OCI-LY7 (cell line): ENCODE data around the gene TMCC1. TPM values are rescaled to one million over a fixed set of nuclear protein-coding genes. Genes with fewer than 3 reads are reported as not detected.

Source experiments
- BruUV-seq: library from RNA; stranded (reverse); fragments of 400-500 nt; replicated peaks from 2 replicates; lab custom pipeline; 2021; lab: Mats Ljungman, UMichigan
- CTCF ChIA-PET: fragments of 300-600 bp; sonication (Branson Sonifier 250); formaldehyde crosslinking; loops from one replicate; lab custom pipeline; 2022; ENCODE audit warnings: antibody characterized with exemption; ENCODE audit not compliant: unreplicated experiment; lab: Charles Lee
- POLR2A ChIA-PET: fragments of 300-600 bp; sonication (Branson Sonifier 250); formaldehyde crosslinking; loops from one replicate; lab custom pipeline; 2022; ENCODE audit warnings: antibody characterized with exemption; lab: Charles Lee
- DNase-seq: peaks from one replicate; pipeline ENCODE4 v3.0.0-alpha.2; 2015; ENCODE audit warnings: low spot score
- H2AFZ ChIP-seq: fragments of 200-600 bp; sonication (generic), shearing (Covaris generic); 2 replicates; pipeline ENCODE4 v1.6.1; 2014; ENCODE audit warnings: mild to moderate bottlenecking, antibody characterized with exemption, low read length, moderate library complexity
- H3K27ac ChIP-seq: fragments of 200-600 bp; sonication (generic); 2 replicates; pipeline ENCODE4 v1.5.1; 2014; ENCODE audit warnings: mixed run types, low read depth, mild to moderate bottlenecking, moderate library complexity, low read length, inconsistent platforms; ENCODE audit not compliant: poor library complexity, severe bottlenecking
- H3K36me3 ChIP-seq: fragments of 200-600 bp; sonication (generic); 2 replicates; pipeline ENCODE4 v1.6.1; 2014; ENCODE audit warnings: mild to moderate bottlenecking, antibody characterized with exemption, low read length, moderate library complexity, mixed read lengths; ENCODE audit not compliant: insufficient read depth
- H3K4me1 ChIP-seq: fragments of 200-600 bp; sonication (generic); 2 replicates; pipeline ENCODE4 v1.5.1; 2014; ENCODE audit warnings: mild to moderate bottlenecking, low read length; ENCODE audit not compliant: insufficient read depth, poor library complexity, severe bottlenecking
- H3K4me2 ChIP-seq: fragments of 200-600 bp; sonication (generic); 2 replicates; pipeline ENCODE4 v1.6.1; 2014; ENCODE audit warnings: mild to moderate bottlenecking, low read length
- H3K4me3 ChIP-seq: fragments of 200-600 bp; sonication (generic); 2 replicates; pipeline ENCODE4 v1.5.1; 2014; ENCODE audit warnings: mild to moderate bottlenecking, low read depth, low read length; ENCODE audit not compliant: poor library complexity, severe bottlenecking
- H3K79me2 ChIP-seq: fragments of 200-600 bp; sonication (generic); 2 replicates; pipeline ENCODE4 v1.6.1; 2016; ENCODE audit warnings: low read depth, mild to moderate bottlenecking, low read length, moderate library complexity, mixed read lengths; ENCODE audit not compliant: insufficient read depth
- H3K9me2 ChIP-seq: fragments of 200-600 bp; sonication (generic); 2 replicates; pipeline ENCODE4 v1.6.1; 2016; ENCODE audit warnings: mild to moderate bottlenecking, low read length, mixed read lengths; ENCODE audit not compliant: insufficient read depth
- H3K9me3 ChIP-seq: fragments of 200-600 bp; sonication (generic); 2 replicates; pipeline ENCODE4 v1.6.1; 2014; ENCODE audit warnings: mild to moderate bottlenecking, mixed run types, low read length, mixed read lengths
- H4K20me1 ChIP-seq: fragments of 200-600 bp; sonication (generic); 2 replicates; pipeline ENCODE4 v1.6.1; 2014; ENCODE audit warnings: mild to moderate bottlenecking, antibody characterized with exemption, low read length, moderate library complexity, mixed read lengths; ENCODE audit not compliant: insufficient read depth
- EZH2phosphoT487 ChIP-seq: fragments of 200-600 bp; sonication (generic); IDR thresholded peaks from 2 replicates; pipeline ENCODE4 v1.6.1; 2018; ENCODE audit warnings: low read depth, borderline replicate concordance, mild to moderate bottlenecking, mixed run types, antibody characterized with exemption, low read length, moderate library complexity, mixed read lengths
- intact Hi-C: fragments of 100-400 bp; cut with micrococcal nuclease; formaldehyde crosslinking; loops from one replicate; pipeline ENCODE4 v1.10.0; 2022; ENCODE audit not compliant: unreplicated experiment
- total RNA-seq, 2 experiments: library from RNA; depleted of rRNA in 1 of 2; stranded (reverse); fragments of >200 nt in 1 of 2; shearing (Covaris generic) in 1 of 2; gene quantifications; 2 replicates each; pipeline ENCODE4 v1.2.3, GENCODE V29; 2014 to 2022
- TF ChIP-seq, protein P1 (sequence below): fragments of 200-600 bp; sonication (generic); conservative IDR thresholded peaks from 2 replicates; pipeline ENCODE4 v1.5.1; 2014; ENCODE audit warnings: mild to moderate bottlenecking, antibody characterized with exemption, low read length, moderate library complexity, mixed read lengths

Gene TMCC1
- total RNA-seq, 2 experiments from 2014 or later: 31.7 to 38.8 TPM

DNA sequence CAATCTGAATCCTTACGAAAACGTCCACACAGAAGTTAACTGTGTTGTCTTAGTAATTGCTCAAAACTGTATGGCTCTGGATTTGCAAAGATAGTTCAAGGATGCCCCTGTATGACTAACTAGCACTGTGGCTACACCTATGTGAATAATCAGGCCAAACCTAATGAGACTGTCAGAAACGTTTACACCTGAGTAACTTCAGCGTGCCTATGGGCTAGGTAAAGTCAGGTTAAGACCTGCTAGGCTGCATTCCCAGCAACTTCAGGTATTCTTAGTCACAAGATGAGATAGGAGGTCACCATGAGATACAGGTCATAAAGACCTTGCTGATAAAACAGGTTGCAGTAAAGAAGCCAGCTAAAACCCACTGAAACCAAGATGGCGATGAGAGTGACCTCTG, 199.3 kb downstream of the TMCC1 start:
- H2AFZ ChIP-seq: no peak overlapping the region
- ChIA-PET POLR2A (no interaction called here), CTCF (no interaction called here)
- intact Hi-C loops: no loop called here
- peaks cover 4% of the 10 kb centered on the region; the same call in 1 of the 2 replicates for H4K20me1 ChIP-seq
- H3K9me3 ChIP-seq: peaks cover 6% of the 10 kb centered on the region; the same call in 1 of the 2 replicates
- H3K9me2 ChIP-seq: no peaks in the 10 kb centered on the region
- no peak for DNase-seq
- no peak overlapping the region for H3K4me3 ChIP-seq
- no peak overlapping the region for H3K4me2 ChIP-seq
- H3K36me3 ChIP-seq: peaks cover 7% of the 10 kb centered on the region; the same call in 1 of the 2 replicates
- no peaks in the 10 kb centered on the region for H3K4me1 ChIP-seq
- no peaks in the 10 kb centered on the region for H3K79me2 ChIP-seq
- H3K27ac ChIP-seq: no peak overlapping the region
- BruUV-seq: no TSS peak
- no peak for TF ChIP-seq EZH2phosphoT487
- TF ChIP-seq, protein P1, sequence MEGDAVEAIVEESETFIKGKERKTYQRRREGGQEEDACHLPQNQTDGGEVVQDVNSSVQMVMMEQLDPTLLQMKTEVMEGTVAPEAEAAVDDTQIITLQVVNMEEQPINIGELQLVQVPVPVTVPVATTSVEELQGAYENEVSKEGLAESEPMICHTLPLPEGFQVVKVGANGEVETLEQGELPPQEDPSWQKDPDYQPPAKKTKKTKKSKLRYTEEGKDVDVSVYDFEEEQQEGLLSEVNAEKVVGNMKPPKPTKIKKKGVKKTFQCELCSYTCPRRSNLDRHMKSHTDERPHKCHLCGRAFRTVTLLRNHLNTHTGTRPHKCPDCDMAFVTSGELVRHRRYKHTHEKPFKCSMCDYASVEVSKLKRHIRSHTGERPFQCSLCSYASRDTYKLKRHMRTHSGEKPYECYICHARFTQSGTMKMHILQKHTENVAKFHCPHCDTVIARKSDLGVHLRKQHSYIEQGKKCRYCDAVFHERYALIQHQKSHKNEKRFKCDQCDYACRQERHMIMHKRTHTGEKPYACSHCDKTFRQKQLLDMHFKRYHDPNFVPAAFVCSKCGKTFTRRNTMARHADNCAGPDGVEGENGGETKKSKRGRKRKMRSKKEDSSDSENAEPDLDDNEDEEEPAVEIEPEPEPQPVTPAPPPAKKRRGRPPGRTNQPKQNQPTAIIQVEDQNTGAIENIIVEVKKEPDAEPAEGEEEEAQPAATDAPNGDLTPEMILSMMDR: no peak

DNA sequence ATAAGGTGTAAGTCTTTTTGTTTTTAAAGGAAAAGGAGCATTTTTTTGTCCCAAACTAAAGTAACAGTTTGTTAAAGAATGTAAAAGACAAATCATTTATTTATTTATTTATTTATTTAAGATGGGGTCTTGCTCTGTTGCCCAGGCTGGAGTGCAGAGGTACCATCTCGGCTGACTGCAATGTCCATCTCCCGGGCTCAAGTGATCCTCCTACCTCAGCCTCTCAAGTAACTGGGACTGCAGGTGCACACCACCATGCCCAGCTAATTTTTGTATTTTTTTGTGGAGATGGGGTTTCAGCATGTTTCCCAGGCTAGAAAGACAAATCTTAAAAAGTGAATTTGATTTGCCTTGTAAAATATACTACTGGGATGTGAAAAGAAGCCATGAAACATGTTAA, 200.8 kb downstream of the TMCC1 start:
- DNase-seq: no peak
- H4K20me1 ChIP-seq: peaks cover 4% of the 10 kb centered on the region; the same call in 1 of the 2 replicates
- peaks cover 7% of the 10 kb centered on the region; the same call in 1 of the 2 replicates for H3K36me3 ChIP-seq
- no peaks in the 10 kb centered on the region for H3K4me1 ChIP-seq
- TF ChIP-seq EZH2phosphoT487: no peak
- TF ChIP-seq, protein P1: no peak
- no peaks in the 10 kb centered on the region for H3K9me2 ChIP-seq
- H3K27ac ChIP-seq: no peak overlapping the region
- no peak overlapping the region for H3K4me2 ChIP-seq
- H3K79me2 ChIP-seq: no peaks in the 10 kb centered on the region
- H2AFZ ChIP-seq: no peak overlapping the region
- H3K4me3 ChIP-seq: no peak overlapping the region
- intact Hi-C loops: no loop called here
- ChIA-PET CTCF (no interaction called here), POLR2A (interaction anchor here (0.7 to 1.2 kb wide), 2 partner anchors 18 to 27 kb away, joined by 3 to 4 read pairs; no protein-coding TSS in a partner anchor)
- BruUV-seq: no TSS peak
- peaks cover 6% of the 10 kb centered on the region; the same call in 1 of the 2 replicates for H3K9me3 ChIP-seq

DNA sequence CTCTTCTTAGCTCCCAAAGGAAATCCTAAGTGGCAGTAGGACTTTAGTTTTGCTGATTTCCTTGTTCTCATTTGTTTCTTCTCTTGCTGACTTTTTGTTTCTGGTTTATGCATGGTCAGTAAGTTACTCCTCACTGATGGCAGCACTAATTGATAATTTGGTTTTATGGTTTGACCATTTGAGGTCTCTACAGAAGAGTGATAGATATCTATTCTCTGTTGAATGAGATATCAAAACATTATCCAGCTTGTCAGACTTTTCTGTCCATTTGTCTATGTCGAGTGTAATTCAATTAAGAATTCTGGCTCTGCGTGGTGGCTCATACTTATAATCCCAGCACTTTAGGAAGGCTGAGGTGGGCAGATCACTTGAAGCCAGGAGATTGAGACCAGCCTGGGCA, 202.5 kb downstream of the TMCC1 start:
- Histone ChIP-seq H3K9me2 (no peaks in the 10 kb centered on the region), H3K79me2 (no peaks in the 10 kb centered on the region)
- BruUV-seq: no TSS peak

More for the DNA sequence above, 202.5 kb downstream of the TMCC1 start:
- TF ChIP-seq EZH2phosphoT487: no peak
- TF ChIP-seq, protein P1: no peak
- CTCF ChIA-PET: interaction anchor here (0.5 kb wide), 1 partner anchor 251 kb away, joined by 3 read pairs; no protein-coding TSS in a partner anchor
- H3K36me3 ChIP-seq: no peaks in the 10 kb centered on the region; the same call in 1 of the 2 replicates
- peaks cover 4% of the 10 kb centered on the region; the same call in 1 of the 2 replicates for H4K20me1 ChIP-seq
- no peak overlapping the region for H3K4me2 ChIP-seq
- no peak overlapping the region for H3K4me3 ChIP-seq
- intact Hi-C loops: no loop called here
- POLR2A ChIA-PET: interaction anchor here (0.6 to 1.1 kb wide), 5 partner anchors 12 to 145 kb away, joined by 3 to 5 read pairs (median 3); no protein-coding TSS in a partner anchor
- no peak overlapping the region for H3K27ac ChIP-seq
- no peak overlapping the region for H2AFZ ChIP-seq
- H3K9me3 ChIP-seq: peaks cover 5% of the 10 kb centered on the region; the same call in 1 of the 2 replicates
- H3K4me1 ChIP-seq: no peaks in the 10 kb centered on the region
- DNase-seq: no peak
